ACHN (cell line): ENCODE results near the gene HLX.

Experiments
- DNase-seq: peaks from one replicate; pipeline ENCODE4 v3.0.0-alpha.2; 2015
- in situ Hi-C: cut with HindIII; loops from 2 replicates; pipeline ENCODE4 v1.10.0; 2017; ENCODE audit warnings: low sequenced_read_pairs, low pct_ligation_motif_present, low pct_unique_long_range_greater_than_20kb

Gene HLX

GRCh38 chr1:220879076-220879508, at the start of gene HLX:
Gene HLX, plus strand, starts transcription at chr1:220879443. Its CDS starts 415 bp downstream, at chr1:220879858.
- peak; percentile 87 for DNase-seq
- in situ Hi-C loops = no loop called here

- DNase-seq = no peak
- in situ Hi-C loops = no loop called here
Observed at GRCh38 chr1:220833436-220833835, 45.8 kb upstream of the HLX start.

- no peak for DNase-seq
- in situ Hi-C loops = no loop called here
Observed at GRCh38 chr1:220834155-220834870, 44.9 kb upstream of the HLX start.

- in situ Hi-C loops = no loop called here
- no peak for DNase-seq
Observed at GRCh38 chr1:220838578-220838977, 40.7 kb upstream of the HLX start.

- in situ Hi-C loops = no loop called here
- DNase-seq = no peak
Observed at GRCh38 chr1:220839474-220839873, 39.8 kb upstream of the HLX start.

- in situ Hi-C loops = no loop called here
- DNase-seq = no peak
Observed at GRCh38 chr1:220841293-220841692, 38.0 kb upstream of the HLX start.

- in situ Hi-C loops = no loop called here
- DNase-seq = no peak
Observed at GRCh38 chr1:220843481-220844011, 35.7 kb upstream of the HLX start.

GRCh38 chr1:220852408-220852807, 26.8 kb upstream of the HLX start:
- in situ Hi-C loops = no loop called here
- no peak for DNase-seq

- no peak for DNase-seq
- in situ Hi-C loops = no loop called here
Observed at GRCh38 chr1:220872296-220872695, 6.9 kb upstream of the HLX start.

- no peak for DNase-seq
- in situ Hi-C loops = no loop called here
Observed at GRCh38 chr1:220873087-220873486, 6.2 kb upstream of the HLX start.

- in situ Hi-C loops = no loop called here
- peak; percentile 49 for DNase-seq
Observed at GRCh38 chr1:220873868-220874655, 5.2 kb upstream of the HLX start.

- DNase-seq = no peak
- in situ Hi-C loops = no loop called here
Observed at GRCh38 chr1:220875260-220875659, 4.0 kb upstream of the HLX start.

GRCh38 chr1:220876511-220877376, 2.5 kb upstream of the HLX start:
- DNase-seq = no peak
- in situ Hi-C loops = no loop called here

- no peak for DNase-seq
- in situ Hi-C loops = no loop called here
Observed at GRCh38 chr1:220877377-220878095, 1.7 kb upstream of the HLX start.

GRCh38 chr1:220878191-220879075, 810 bp upstream of the HLX start:
- no peak for DNase-seq
- in situ Hi-C loops = no loop called here

- peak; percentile 59 for DNase-seq
- in situ Hi-C loops = no loop called here
Observed at GRCh38 chr1:220879509-220880361, 492 bp downstream of the HLX start.

GRCh38 chr1:220880362-220880670, 1.1 kb downstream of the HLX start:
- in situ Hi-C loops = no loop called here
- DNase-seq = no peak
